T-cell (primary cell): Measurements from ENCODE around the gene C4orf51. TPM values are rescaled to one million over a fixed set of nuclear protein-coding genes. Genes with fewer than 3 reads are reported as not detected.

Experiments used
- ATAC-seq, 4 experiments: fragments of 200-7000 bp in 3 of 4; fragments of 150-1000 bp in 1 of 4; cut with Tn5 transposase; replicated peaks in 1 of 4; 1 replicate in 3 of 4; 2 replicates in 1 of 4; pipeline ENCODE4 v1.10.0; 2021; ENCODE audit warnings: moderate library complexity in 3 of 4, mild to moderate bottlenecking in 2 of 4, moderate number of reproducible peaks in 1 of 4
- CTCF ChIA-PET, 2 donors: fragments of 300-600 bp; sonication (Branson Sonifier 250); formaldehyde crosslinking; loops; one replicate each; lab custom pipeline; 2022; ENCODE audit warnings: antibody characterized with exemption in 2 of 2; lab: Charles Lee
- POLR2A ChIA-PET, 2 donors: fragments of 300-600 bp; sonication (Branson Sonifier 250); formaldehyde crosslinking; loops; one replicate each; lab custom pipeline; 2022; ENCODE audit warnings: antibody characterized with exemption in 2 of 2; lab: Charles Lee
- DNase-seq, 35 experiments: peaks; one replicate each; pipeline versions ENCODE4 v3.0.0 to v3.0.0-alpha.2; 2013 to 2023
- H3K27ac ChIP-seq: one replicate; pipeline ENCODE4 v1.5.1; 2013; ENCODE audit warnings: low read length
- H3K27me3 ChIP-seq, 2 experiments: replicated peaks in 1 of 2; 1 replicate in 1 of 2; 2 replicates in 1 of 2; pipeline versions ENCODE4 v1.6.1 to v1.7.0; 2013; ENCODE audit warnings: low read length in 1 of 2, mixed read lengths in 1 of 2; ENCODE audit not compliant: control insufficient read depth in 2 of 2, insufficient read depth in 2 of 2; ENCODE audit errors: extremely low read depth in 1 of 2
- H3K36me3 ChIP-seq, 2 donors: 1 replicate in 1 of 2; 2 replicates in 1 of 2; pipeline versions ENCODE4 v1.6.1 to v1.7.0; 2013; ENCODE audit warnings: low read length in 1 of 2; ENCODE audit not compliant: control insufficient read depth in 2 of 2, insufficient read depth in 1 of 2; ENCODE audit errors: extremely low read depth in 1 of 2
- H3K4me1 ChIP-seq, 2 experiments: 1 replicate in 1 of 2; 2 replicates in 1 of 2; pipeline versions ENCODE4 v1.6.1 to v1.7.0; 2013; ENCODE audit warnings: low read length in 2 of 2, mixed read lengths in 1 of 2; ENCODE audit not compliant: insufficient read depth in 2 of 2, control insufficient read depth in 1 of 2; ENCODE audit errors: extremely low read depth in 1 of 2
- H3K4me3 ChIP-seq, 2 donors: 1 replicate in 1 of 2; 2 replicates in 1 of 2; pipeline versions ENCODE4 v1.5.1 to v1.7.0; 2013; ENCODE audit warnings: mild to moderate bottlenecking in 2 of 2, low read length in 1 of 2, moderate library complexity in 1 of 2; ENCODE audit not compliant: control insufficient read depth in 1 of 2; ENCODE audit errors: extremely low read depth in 1 of 2
- H3K9me3 ChIP-seq: 2 replicates; pipeline ENCODE4 v1.7.0; 2013
- H3K27ac Mint-ChIP-seq, 2 donors: one replicate each; pipeline ENCODE4 v1.8.0; 2020 to 2021; ENCODE audit warnings: mild to moderate bottlenecking in 2 of 2, mixed read lengths in 2 of 2
- H3K27me3 Mint-ChIP-seq, 2 donors: one replicate each; pipeline ENCODE4 v1.8.0; 2021 to 2022; ENCODE audit warnings: mixed read lengths in 2 of 2
- H3K36me3 Mint-ChIP-seq: one replicate; pipeline ENCODE4 v1.8.0; 2021; ENCODE audit warnings: mixed read lengths
- H3K4me1 Mint-ChIP-seq, 3 donors: one replicate each; pipeline ENCODE4 v1.8.0; 2020 to 2022; ENCODE audit warnings: mixed read lengths in 3 of 3, mild to moderate bottlenecking in 1 of 3
- H3K4me3 Mint-ChIP-seq, 3 donors: one replicate each; pipeline ENCODE4 v1.8.0; 2020 to 2022; ENCODE audit warnings: mild to moderate bottlenecking in 3 of 3, mixed read lengths in 3 of 3, moderate library complexity in 3 of 3
- H3K9me3 Mint-ChIP-seq, 3 donors: one replicate each; pipeline ENCODE4 v1.8.0; 2020 to 2022; ENCODE audit warnings: mixed read lengths in 3 of 3
- WGBS: methylation state at CpG from one replicate; pipeline ENCODE4 v1.1.5; 2013; ENCODE audit warnings: missing lambda C conversion rate; ENCODE audit not compliant: insufficient coverage; 5-methylcytosine and 5-hydroxymethylcytosine counted together
- total RNA-seq, 35 experiments: library from RNA in 6 of 35; stranded (reverse) in 6 of 35; fragments of 120-200 nt in 1 of 35; gene quantifications; one replicate each; pipeline versions ENCODE4 v1.2.1 to v1.2.4 and lab custom pipeline; 2013 to 2026

C4orf51 gene
- total RNA-seq, 5 donors from 2014 or later (not counting 1 experiment from before 2014, with no cell fraction given), result not detected

- no peak for DNase-seq
- no peak overlapping the region for H3K4me3 ChIP-seq
- no peaks in the 10 kb centered on the region for H3K27me3 ChIP-seq
- 92% methylated on average over 6 of the region's 6 CpGs for WGBS
- Mint-ChIP-seq H3K4me3 (no peak overlapping the region), H3K4me1 (no peaks in the 10 kb centered on the region), H3K27me3 (no peaks in the 10 kb centered on the region), H3K27ac (no peak overlapping the region), H3K36me3 (peaks cover 58% of the 10 kb centered on the region), H3K9me3 (no peaks in the 10 kb centered on the region)
- CTCF ChIA-PET, result interaction anchor here in 1 of 2 donors (0.5 kb wide), 1 partner anchor 107 kb away, joined by 3 read pairs; no protein-coding TSS in a partner anchor
- H3K9me3 ChIP-seq, result no peaks in the 10 kb centered on the region
- ATAC-seq, result no peak
- no peaks in the 10 kb centered on the region for H3K4me1 ChIP-seq
- H3K36me3 ChIP-seq, result peaks cover 11 to 54% of the 10 kb centered on the region in 2 donors
- no peak overlapping the region for H3K27ac ChIP-seq
- POLR2A ChIA-PET, result no interaction called here
Measured at GRCh38 chr4:145773581-145774234, 93.8 kb downstream of the C4orf51 start.

GRCh38 chr4:145774473-145774872, 94.5 kb downstream of the C4orf51 start:
- peaks cover 11 to 54% of the 10 kb centered on the region in 2 donors for H3K36me3 ChIP-seq
- Mint-ChIP-seq H3K9me3 (no peaks in the 10 kb centered on the region), H3K4me1 (no peaks in the 10 kb centered on the region), H3K27ac (no peak overlapping the region), H3K27me3 (no peaks in the 10 kb centered on the region), H3K4me3 (no peak overlapping the region), H3K36me3 (peaks cover 61% of the 10 kb centered on the region)
- POLR2A ChIA-PET, result no interaction called here
- peaks cover 0 to 2% of the 10 kb centered on the region in 2 experiments for H3K4me1 ChIP-seq
- 100% methylated on average over 1 of the region's 6 CpGs for WGBS
- CTCF ChIA-PET, result no interaction called here
- no peaks in the 10 kb centered on the region for H3K9me3 ChIP-seq
- ATAC-seq (no peak), DNase-seq (no peak)
- no peak overlapping the region for H3K27ac ChIP-seq
- H3K27me3 ChIP-seq, result no peaks in the 10 kb centered on the region
- no peak overlapping the region for H3K4me3 ChIP-seq

- Histone ChIP-seq H3K36me3 (peaks cover 11 to 54% of the 10 kb centered on the region in 2 donors), H3K9me3 (no peaks in the 10 kb centered on the region), H3K27me3 (no peaks in the 10 kb centered on the region), H3K27ac (no peak overlapping the region), H3K4me3 (no peak overlapping the region), H3K4me1 (peaks cover 0 to 2% of the 10 kb centered on the region in 2 experiments)
- POLR2A ChIA-PET, result no interaction called here
- Mint-ChIP-seq H3K4me3 (no peak overlapping the region), H3K27ac (no peak overlapping the region), H3K36me3 (peaks cover 64% of the 10 kb centered on the region), H3K9me3 (no peaks in the 10 kb centered on the region), H3K4me1 (no peaks in the 10 kb centered on the region), H3K27me3 (no peaks in the 10 kb centered on the region)
- no peak for ATAC-seq
- 100% methylated on average over 1 of the region's 3 CpGs for WGBS
- DNase-seq, result no peak
- CTCF ChIA-PET, result interaction anchor here in 1 of 2 donors (0.6 kb wide), 1 partner anchor 115 kb away, joined by 4 read pairs; no protein-coding TSS in a partner anchor
Measured at GRCh38 chr4:145775406-145775805, 95.5 kb downstream of the C4orf51 start.

GRCh38 chr4:145776208-145776607, 96.3 kb downstream of the C4orf51 start:
- ATAC-seq (no peak), DNase-seq (no peak)
- Mint-ChIP-seq H3K36me3 (peaks cover 64% of the 10 kb centered on the region), H3K27me3 (no peaks in the 10 kb centered on the region), H3K9me3 (no peaks in the 10 kb centered on the region), H3K27ac (no peak overlapping the region), H3K4me1 (no peaks in the 10 kb centered on the region), H3K4me3 (no peak overlapping the region)
- ChIA-PET POLR2A (no interaction called here), CTCF (no interaction called here)
- no peak overlapping the region for H3K4me3 ChIP-seq
- no CpG with 5 or more reads among the region's 4 CpGs for WGBS
- peaks cover 11 to 54% of the 10 kb centered on the region in 2 donors for H3K36me3 ChIP-seq
- H3K9me3 ChIP-seq, result no peaks in the 10 kb centered on the region
- no peaks in the 10 kb centered on the region for H3K27me3 ChIP-seq
- H3K4me1 ChIP-seq, result peaks cover 0 to 2% of the 10 kb centered on the region in 2 experiments
- H3K27ac ChIP-seq, result no peak overlapping the region

- no peaks in the 10 kb centered on the region for H3K4me1 Mint-ChIP-seq
- no peak overlapping the region for H3K27ac ChIP-seq
- ChIA-PET POLR2A (no interaction called here), CTCF (no interaction called here)
- H3K36me3 ChIP-seq, result peaks cover 8 to 30% of the 10 kb centered on the region in 2 donors
- peaks cover 0 to 2% of the 10 kb centered on the region in 2 experiments for H3K4me1 ChIP-seq
- ATAC-seq (no peak), DNase-seq (no peak)
- H3K9me3 Mint-ChIP-seq, result peaks cover 0 to 4% (median 0%) of the 10 kb centered on the region in 3 donors
- no peaks in the 10 kb centered on the region for H3K27me3 ChIP-seq
- H3K36me3 Mint-ChIP-seq, result peaks cover 61% of the 10 kb centered on the region
- no peak overlapping the region for H3K27ac Mint-ChIP-seq
- H3K9me3 ChIP-seq, result no peaks in the 10 kb centered on the region
- H3K4me3 Mint-ChIP-seq, result no peak overlapping the region
- no peak overlapping the region for H3K4me3 ChIP-seq
- H3K27me3 Mint-ChIP-seq, result no peaks in the 10 kb centered on the region
- WGBS, result 97% methylated on average over 5 of the region's 8 CpGs
Measured at GRCh38 chr4:145779319-145779801, 99.4 kb downstream of the C4orf51 start.

- POLR2A ChIA-PET, result no interaction called here
- no peak overlapping the region for H3K27ac ChIP-seq
- Mint-ChIP-seq H3K4me3 (no peak overlapping the region), H3K9me3 (peaks cover 0 to 10% (median 0%) of the 10 kb centered on the region in 3 donors), H3K27me3 (no peaks in the 10 kb centered on the region), H3K36me3 (peaks cover 61% of the 10 kb centered on the region), H3K27ac (no peak overlapping the region), H3K4me1 (no peaks in the 10 kb centered on the region)
- H3K9me3 ChIP-seq, result no peaks in the 10 kb centered on the region
- DNase-seq, result no peak
- no peaks in the 10 kb centered on the region for H3K27me3 ChIP-seq
- peaks cover 5 to 11% of the 10 kb centered on the region in 2 donors for H3K36me3 ChIP-seq
- CTCF ChIA-PET, result no interaction called here
- no CpG with 5 or more reads among the region's 2 CpGs for WGBS
- H3K4me3 ChIP-seq, result no peak overlapping the region
- no peak for ATAC-seq
- peaks cover 0 to 2% of the 10 kb centered on the region in 2 experiments for H3K4me1 ChIP-seq
Measured at GRCh38 chr4:145781351-145781750, 101.4 kb downstream of the C4orf51 start.
